GM12891 (cell line): ENCODE measurements around the gene GALNT18.

Experiments
- DNase-seq: peaks from one replicate; pipeline ENCODE4 v3.0.0; 2011; ENCODE audit warnings: low spot score; ENCODE audit not compliant: insufficient read length
- FAIRE-seq: peaks from 2 replicates; lab custom pipeline; 2011; peaks lifted over from hg19 to GRCh38; lab: Jason Lieb, UNC
- PAX5 ChIP-seq: IDR thresholded peaks from 2 replicates; pipeline ENCODE4 v1.6.1; 2011; ENCODE audit warnings: low read length, moderate library complexity, mild to moderate bottlenecking; ENCODE audit not compliant: insufficient read depth, severe bottlenecking
- POLR2A ChIP-seq: IDR thresholded peaks from 2 replicates; pipeline ENCODE4 v1.6.1; 2011; ENCODE audit warnings: low read depth, low read length, control low read depth
- POLR2AphosphoS5 ChIP-seq: IDR thresholded peaks from 2 replicates; pipeline ENCODE4 v1.6.1; 2011; ENCODE audit warnings: low read depth, low read length, control low read depth
- POU2F2 ChIP-seq: IDR thresholded peaks from 2 replicates; pipeline ENCODE4 v1.6.1; 2011; ENCODE audit warnings: low read depth, mild to moderate bottlenecking, control low read depth, low read length, moderate library complexity
- SPI1 ChIP-seq: IDR thresholded peaks from 2 replicates; pipeline ENCODE4 v1.6.1; 2011; ENCODE audit warnings: low read depth, low read length, control low read depth
- TAF1 ChIP-seq: IDR thresholded peaks from 2 replicates; pipeline ENCODE4 v1.6.1; 2011; ENCODE audit warnings: low read depth, low read length, control low read depth

The GALNT18 gene

GRCh38 chr11:11416502-11416901 is 205.3 kb downstream of the GALNT18 start:
- TF ChIP-seq POLR2A, result no peak
- TF ChIP-seq TAF1, result no peak
- no peak for TF ChIP-seq SPI1
- DNase-seq (no peak), FAIRE-seq (no peak)

- no peak for DNase-seq
- TF ChIP-seq POLR2A (no peak), TAF1 (no peak), SPI1 (no peak), POU2F2 (no peak), POLR2AphosphoS5 (no peak), PAX5 (no peak)
- no peak for FAIRE-seq
Measured at GRCh38 chr11:11415901-11416300, 205.9 kb downstream of the GALNT18 start.

GRCh38 chr11:11414996-11415395 is 206.8 kb downstream of the GALNT18 start:
- no peak for FAIRE-seq
- TF ChIP-seq PAX5, result no peak
- no peak for TF ChIP-seq POU2F2
- no peak for TF ChIP-seq POLR2AphosphoS5
- TF ChIP-seq SPI1, result no peak
- no peak for TF ChIP-seq POLR2A
- TF ChIP-seq TAF1, result no peak
- DNase-seq, result no peak

- no peak for TF ChIP-seq POLR2AphosphoS5
- no peak for TF ChIP-seq TAF1
- FAIRE-seq, result no peak
- no peak for DNase-seq
Measured at GRCh38 chr11:11413776-11414175, 208.0 kb downstream of the GALNT18 start.

GRCh38 chr11:11411401-11411985 is 210.3 kb downstream of the GALNT18 start:
- FAIRE-seq (no peak), DNase-seq (no peak)
- TF ChIP-seq SPI1, result no peak
- TF ChIP-seq TAF1, result no peak
- no peak for TF ChIP-seq POLR2A
- no peak for TF ChIP-seq POU2F2
- TF ChIP-seq POLR2AphosphoS5, result no peak
- no peak for TF ChIP-seq PAX5

- DNase-seq (no peak), FAIRE-seq (no peak)
- TF ChIP-seq POLR2A, result no peak
- TF ChIP-seq TAF1, result no peak
Measured at GRCh38 chr11:11409901-11410300, 211.9 kb downstream of the GALNT18 start.

- TF ChIP-seq POLR2AphosphoS5 (no peak), TAF1 (no peak), POU2F2 (no peak), POLR2A (no peak), PAX5 (no peak), SPI1 (no peak)
- DNase-seq (no peak), FAIRE-seq (no peak)
Measured at GRCh38 chr11:11409224-11409623, 212.6 kb downstream of the GALNT18 start.

GRCh38 chr11:11408436-11409221 is 213.2 kb downstream of the GALNT18 start:
- DNase-seq (no peak), FAIRE-seq (no peak)
- TF ChIP-seq POLR2AphosphoS5 (no peak), SPI1 (no peak), POLR2A (no peak), PAX5 (no peak), POU2F2 (no peak), TAF1 (no peak)

GRCh38 chr11:11407763-11408084 is 214.1 kb downstream of the GALNT18 start:
- TF ChIP-seq POU2F2, result no peak
- no peak for TF ChIP-seq PAX5
- no peak for TF ChIP-seq SPI1
- TF ChIP-seq TAF1, result no peak
- TF ChIP-seq POLR2A, result no peak
- no peak for TF ChIP-seq POLR2AphosphoS5

GRCh38 chr11:11407065-11407762 is 214.6 kb downstream of the GALNT18 start:
- DNase-seq, result no peak
- no peak for FAIRE-seq

More at GRCh38 chr11:11407763-11408084, 214.1 kb downstream of the GALNT18 start:
- DNase-seq (no peak), FAIRE-seq (no peak)

GRCh38 chr11:11406652-11407051 is 215.2 kb downstream of the GALNT18 start:
- DNase-seq, result no peak

More at GRCh38 chr11:11407065-11407762, 214.6 kb downstream of the GALNT18 start:
- TF ChIP-seq PAX5 (no peak), TAF1 (no peak), SPI1 (no peak), POLR2AphosphoS5 (no peak), POU2F2 (no peak), POLR2A (no peak)

More at GRCh38 chr11:11406652-11407051, 215.2 kb downstream of the GALNT18 start:
- no peak for TF ChIP-seq SPI1
- no peak for TF ChIP-seq TAF1
- no peak for TF ChIP-seq POU2F2
- TF ChIP-seq POLR2A, result no peak
- TF ChIP-seq PAX5, result no peak
- TF ChIP-seq POLR2AphosphoS5, result no peak
- FAIRE-seq, result no peak
